ENCODE results near the gene KSR1. TPM values are rescaled to one million over a fixed set of nuclear protein-coding genes. Genes with fewer than 3 reads are reported as not detected.
"Not testable (repeated sequence)": the region's sequence is repeated elsewhere in the genome, so short reads cannot be mapped to it uniquely, and the experiment has no call there.

The KSR1 gene
- polyA plus RNA-seq, 3 donors: 23.5 to 203 (median 28.7) TPM

- H3K27ac ChIP-seq (ENCODE audit: low read depth, low read length): no peak overlapping the region
- WGBS, 3 donors: 91 to 93% (median 91%) methylated on average over 4 of the region's 4 CpGs
These were observed 165.3 kb downstream of the KSR1 start for GRCh38 chr17:27621536-27621935.

GRCh38 chr17:27621942-27622559 lies 165.8 kb downstream of the KSR1 start:
- 76 to 82% (median 79%) methylated on average over 10 of the region's 10 CpGs for WGBS, 3 donors
- H3K27ac ChIP-seq (ENCODE audit: low read depth, low read length): no peak overlapping the region

GRCh38 chr17:27622986-27623385 lies 166.7 kb downstream of the KSR1 start:
- 59 to 77% (median 75%) methylated on average over 4 of the region's 4 CpGs for WGBS, 3 donors
- H3K27ac ChIP-seq (ENCODE audit: low read depth, low read length): no peak overlapping the region

GRCh38 chr17:27623614-27624013 lies 167.4 kb downstream of the KSR1 start:
- H3K27ac ChIP-seq (ENCODE audit: low read depth, low read length): no peak overlapping the region
- 72 to 87% (median 87%) methylated on average over 6 of the region's 6 CpGs for WGBS, 3 donors

- H3K27ac ChIP-seq (ENCODE audit: low read depth, low read length): no peak overlapping the region
- WGBS, 3 donors: 87 to 93% (median 91%) methylated on average over 3 of the region's 3 CpGs
These were observed 168.3 kb downstream of the KSR1 start for GRCh38 chr17:27624539-27624938.

- no peak overlapping the region for H3K27ac ChIP-seq (ENCODE audit: low read depth, low read length)
- 88 to 94% (median 89%) methylated on average over 5 of the region's 5 CpGs for WGBS, 3 donors
These were observed 169.6 kb downstream of the KSR1 start for GRCh38 chr17:27625856-27626255.

- WGBS, 3 donors: 83 to 92% (median 87%) methylated on average over 10 of the region's 10 CpGs
- no peak overlapping the region for H3K27ac ChIP-seq (ENCODE audit: low read depth, low read length)
These were observed 171.3 kb downstream of the KSR1 start for GRCh38 chr17:27627514-27627913.

- WGBS, 3 donors: 90 to 92% (median 91%) methylated on average over 5 of the region's 5 CpGs
- H3K27ac ChIP-seq (ENCODE audit: low read depth, low read length): no peak overlapping the region
These were observed 172.1 kb downstream of the KSR1 start for GRCh38 chr17:27628376-27628775.

- 75 to 93% (median 87%) methylated on average over 3 of the region's 3 CpGs for WGBS, 3 donors
- not testable (repeated sequence) for H3K27ac ChIP-seq (ENCODE audit: low read depth, low read length)
These were observed 173.0 kb downstream of the KSR1 start for GRCh38 chr17:27629260-27629659.

GRCh38 chr17:27630607-27631410 lies 174.6 kb downstream of the KSR1 start, which contains the start of gene LGALS9:
Gene LGALS9, plus strand, starts transcription at chr17:27631188. Its CDS starts 78 bp downstream, at chr17:27631266.
- peak within 1 kb of the TSS; percentile 42 for H3K27ac ChIP-seq (ENCODE audit: low read depth, low read length)
- 43 to 45% (median 43%) methylated on average over 10 of the region's 10 CpGs for WGBS, 3 donors

- H3K27ac ChIP-seq (ENCODE audit: low read depth, low read length): no peak overlapping the region
- 37 to 62% (median 39%) methylated on average over 6 of the region's 6 CpGs for WGBS, 3 donors
These were observed 175.1 kb downstream of the KSR1 start for GRCh38 chr17:27631411-27631760.

GRCh38 chr17:27631897-27632725 lies 175.9 kb downstream of the KSR1 start:
- H3K27ac ChIP-seq (ENCODE audit: low read depth, low read length): peak overlapping the region; percentile 42
- WGBS, 3 donors: 36 to 71% (median 41%) methylated on average over 11 of the region's 11 CpGs

- WGBS, 3 donors: 7 to 33% (median 9%) methylated on average over 9 of the region's 9 CpGs
- H3K27ac ChIP-seq (ENCODE audit: low read depth, low read length): not testable (repeated sequence)
These were observed 176.5 kb downstream of the KSR1 start for GRCh38 chr17:27632766-27633165.

- no peak overlapping the region for H3K27ac ChIP-seq (ENCODE audit: low read depth, low read length)
- 33 to 58% (median 54%) methylated on average over 14 of the region's 14 CpGs for whole genome bisulfite sequencing, 3 donors
These were observed 177.2 kb downstream of the KSR1 start for GRCh38 chr17:27633312-27634025.

GRCh38 chr17:27634026-27634335 lies 177.7 kb downstream of the KSR1 start:
- H3K27ac ChIP-seq (ENCODE audit: low read depth, low read length): no peak overlapping the region
- WGBS, 3 donors: 88 to 100% (median 97%) methylated on average over 1 of the region's 1 CpG

- no peak overlapping the region for H3K27ac ChIP-seq (ENCODE audit: low read depth, low read length)
- 82 to 91% (median 90%) methylated on average over 2 of the region's 2 CpGs for WGBS, 3 donors
These were observed 178.5 kb downstream of the KSR1 start for GRCh38 chr17:27634776-27635175.

- H3K27ac ChIP-seq (ENCODE audit: low read depth, low read length): no peak overlapping the region
- WGBS, 3 donors: 65 to 87% (median 72%) methylated on average over 6 of the region's 6 CpGs
These were observed 179.1 kb downstream of the KSR1 start for GRCh38 chr17:27635275-27635823.

GRCh38 chr17:27636005-27636520 lies 179.8 kb downstream of the KSR1 start:
- H3K27ac ChIP-seq (ENCODE audit: low read depth, low read length): not testable (repeated sequence)
- WGBS, 3 donors: 65 to 83% (median 69%) methylated on average over 3 of the region's 3 CpGs

Measured in adipose tissue (tissue), 3 donors.